Measurements from ENCODE around the gene PTGER2. TPM values are rescaled to one million over a fixed set of nuclear protein-coding genes. Genes with fewer than 3 reads are reported as not detected.

PTGER2 gene
- total and polyA plus RNA-seq, 2 of the 8 experiments (the other 6 are each of a cell fraction or from before 2014, with no cell fraction given), result 1.2 TPM

GRCh38 chr14:52266782-52267181, 47.3 kb upstream of the PTGER2 start (continued):
- TF ChIP-seq, protein P1, sequence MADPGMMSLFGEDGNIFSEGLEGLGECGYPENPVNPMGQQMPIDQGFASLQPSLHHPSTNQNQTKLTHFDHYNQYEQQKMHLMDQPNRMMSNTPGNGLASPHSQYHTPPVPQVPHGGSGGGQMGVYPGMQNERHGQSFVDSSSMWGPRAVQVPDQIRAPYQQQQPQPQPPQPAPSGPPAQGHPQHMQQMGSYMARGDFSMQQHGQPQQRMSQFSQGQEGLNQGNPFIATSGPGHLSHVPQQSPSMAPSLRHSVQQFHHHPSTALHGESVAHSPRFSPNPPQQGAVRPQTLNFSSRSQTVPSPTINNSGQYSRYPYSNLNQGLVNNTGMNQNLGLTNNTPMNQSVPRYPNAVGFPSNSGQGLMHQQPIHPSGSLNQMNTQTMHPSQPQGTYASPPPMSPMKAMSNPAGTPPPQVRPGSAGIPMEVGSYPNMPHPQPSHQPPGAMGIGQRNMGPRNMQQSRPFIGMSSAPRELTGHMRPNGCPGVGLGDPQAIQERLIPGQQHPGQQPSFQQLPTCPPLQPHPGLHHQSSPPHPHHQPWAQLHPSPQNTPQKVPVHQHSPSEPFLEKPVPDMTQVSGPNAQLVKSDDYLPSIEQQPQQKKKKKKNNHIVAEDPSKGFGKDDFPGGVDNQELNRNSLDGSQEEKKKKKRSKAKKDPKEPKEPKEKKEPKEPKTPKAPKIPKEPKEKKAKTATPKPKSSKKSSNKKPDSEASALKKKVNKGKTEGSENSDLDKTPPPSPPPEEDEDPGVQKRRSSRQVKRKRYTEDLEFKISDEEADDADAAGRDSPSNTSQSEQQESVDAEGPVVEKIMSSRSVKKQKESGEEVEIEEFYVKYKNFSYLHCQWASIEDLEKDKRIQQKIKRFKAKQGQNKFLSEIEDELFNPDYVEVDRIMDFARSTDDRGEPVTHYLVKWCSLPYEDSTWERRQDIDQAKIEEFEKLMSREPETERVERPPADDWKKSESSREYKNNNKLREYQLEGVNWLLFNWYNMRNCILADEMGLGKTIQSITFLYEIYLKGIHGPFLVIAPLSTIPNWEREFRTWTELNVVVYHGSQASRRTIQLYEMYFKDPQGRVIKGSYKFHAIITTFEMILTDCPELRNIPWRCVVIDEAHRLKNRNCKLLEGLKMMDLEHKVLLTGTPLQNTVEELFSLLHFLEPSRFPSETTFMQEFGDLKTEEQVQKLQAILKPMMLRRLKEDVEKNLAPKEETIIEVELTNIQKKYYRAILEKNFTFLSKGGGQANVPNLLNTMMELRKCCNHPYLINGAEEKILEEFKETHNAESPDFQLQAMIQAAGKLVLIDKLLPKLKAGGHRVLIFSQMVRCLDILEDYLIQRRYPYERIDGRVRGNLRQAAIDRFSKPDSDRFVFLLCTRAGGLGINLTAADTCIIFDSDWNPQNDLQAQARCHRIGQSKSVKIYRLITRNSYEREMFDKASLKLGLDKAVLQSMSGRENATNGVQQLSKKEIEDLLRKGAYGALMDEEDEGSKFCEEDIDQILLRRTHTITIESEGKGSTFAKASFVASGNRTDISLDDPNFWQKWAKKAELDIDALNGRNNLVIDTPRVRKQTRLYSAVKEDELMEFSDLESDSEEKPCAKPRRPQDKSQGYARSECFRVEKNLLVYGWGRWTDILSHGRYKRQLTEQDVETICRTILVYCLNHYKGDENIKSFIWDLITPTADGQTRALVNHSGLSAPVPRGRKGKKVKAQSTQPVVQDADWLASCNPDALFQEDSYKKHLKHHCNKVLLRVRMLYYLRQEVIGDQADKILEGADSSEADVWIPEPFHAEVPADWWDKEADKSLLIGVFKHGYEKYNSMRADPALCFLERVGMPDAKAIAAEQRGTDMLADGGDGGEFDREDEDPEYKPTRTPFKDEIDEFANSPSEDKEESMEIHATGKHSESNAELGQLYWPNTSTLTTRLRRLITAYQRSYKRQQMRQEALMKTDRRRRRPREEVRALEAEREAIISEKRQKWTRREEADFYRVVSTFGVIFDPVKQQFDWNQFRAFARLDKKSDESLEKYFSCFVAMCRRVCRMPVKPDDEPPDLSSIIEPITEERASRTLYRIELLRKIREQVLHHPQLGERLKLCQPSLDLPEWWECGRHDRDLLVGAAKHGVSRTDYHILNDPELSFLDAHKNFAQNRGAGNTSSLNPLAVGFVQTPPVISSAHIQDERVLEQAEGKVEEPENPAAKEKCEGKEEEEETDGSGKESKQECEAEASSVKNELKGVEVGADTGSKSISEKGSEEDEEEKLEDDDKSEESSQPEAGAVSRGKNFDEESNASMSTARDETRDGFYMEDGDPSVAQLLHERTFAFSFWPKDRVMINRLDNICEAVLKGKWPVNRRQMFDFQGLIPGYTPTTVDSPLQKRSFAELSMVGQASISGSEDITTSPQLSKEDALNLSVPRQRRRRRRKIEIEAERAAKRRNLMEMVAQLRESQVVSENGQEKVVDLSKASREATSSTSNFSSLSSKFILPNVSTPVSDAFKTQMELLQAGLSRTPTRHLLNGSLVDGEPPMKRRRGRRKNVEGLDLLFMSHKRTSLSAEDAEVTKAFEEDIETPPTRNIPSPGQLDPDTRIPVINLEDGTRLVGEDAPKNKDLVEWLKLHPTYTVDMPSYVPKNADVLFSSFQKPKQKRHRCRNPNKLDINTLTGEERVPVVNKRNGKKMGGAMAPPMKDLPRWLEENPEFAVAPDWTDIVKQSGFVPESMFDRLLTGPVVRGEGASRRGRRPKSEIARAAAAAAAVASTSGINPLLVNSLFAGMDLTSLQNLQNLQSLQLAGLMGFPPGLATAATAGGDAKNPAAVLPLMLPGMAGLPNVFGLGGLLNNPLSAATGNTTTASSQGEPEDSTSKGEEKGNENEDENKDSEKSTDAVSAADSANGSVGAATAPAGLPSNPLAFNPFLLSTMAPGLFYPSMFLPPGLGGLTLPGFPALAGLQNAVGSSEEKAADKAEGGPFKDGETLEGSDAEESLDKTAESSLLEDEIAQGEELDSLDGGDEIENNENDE (IDR thresholded peaks at IDR 0.05; ENCODE audit: insufficient replicate concordance, low read length), result no peak
